Fibroblast of villous mesenchyme (primary cell): ENCODE data around the gene SIRT7. TPM values are rescaled to one million over a fixed set of nuclear protein-coding genes. Genes with fewer than 3 reads are reported as not detected.
"Not testable (repeated sequence)": the region's sequence is repeated elsewhere in the genome, so short reads cannot be mapped to it uniquely, and the experiment has no call there.

ENCODE experiments used
- DNase-seq: peaks from one replicate; pipeline ENCODE4 v3.0.0-alpha.2; 2010; ENCODE audit warnings: low read depth
- H3K4me3 ChIP-seq: 2 replicates; pipeline ENCODE4 v1.5.1; 2011; ENCODE audit warnings: low read depth, mild to moderate bottlenecking, low read length
- CTCF ChIP-seq: IDR thresholded peaks from 2 replicates; pipeline ENCODE4 v1.5.1; 2012; ENCODE audit warnings: low read depth, mild to moderate bottlenecking, low read length; ENCODE audit not compliant: insufficient read depth
- total RNA-seq: library from RNA; depleted of rRNA; stranded (reverse); fragments of >200 nt; gene quantifications from 2 replicates; pipeline ENCODE4 v1.2.3, GENCODE V29; 2012

Gene SIRT7
- total RNA-seq, 1 donor, result 14.7 TPM

GRCh38 chr17:81957691-81958432, 39.9 kb upstream of the SIRT7 start:
- H3K4me3 ChIP-seq, result no peak overlapping the region
- no peak for TF ChIP-seq CTCF
- DNase-seq, result no peak

- no peak for DNase-seq
- TF ChIP-seq CTCF, result no peak
- no peak overlapping the region for H3K4me3 ChIP-seq
Observed at GRCh38 chr17:81956607-81957589, 38.9 kb upstream of the SIRT7 start.

- no peak for DNase-seq
- no peak overlapping the region for H3K4me3 ChIP-seq
- no peak for TF ChIP-seq CTCF
Observed at GRCh38 chr17:81955756-81956544, 38.0 kb upstream of the SIRT7 start.

GRCh38 chr17:81955058-81955681, 37.2 kb upstream of the SIRT7 start:
- no peak for TF ChIP-seq CTCF
- H3K4me3 ChIP-seq, result no peak overlapping the region
- DNase-seq, result no peak

- H3K4me3 ChIP-seq, result no peak overlapping the region
- no peak for DNase-seq
- TF ChIP-seq CTCF, result no peak
Observed at GRCh38 chr17:81954131-81955057, 36.4 kb upstream of the SIRT7 start.

- DNase-seq, H3K4me3 ChIP-seq: not testable (repeated sequence)
Observed at GRCh38 chr17:81953443-81953842, 35.5 kb upstream of the SIRT7 start.
